H1 (cell line): ENCODE results near the gene CST2. TPM values are rescaled to one million over a fixed set of nuclear protein-coding genes. Genes with fewer than 3 reads are reported as not detected.

Experiments used
- CTCF ChIA-PET: fragments of 300-600 bp; sonication (Branson Sonifier 250); formaldehyde crosslinking; loops from one replicate; lab custom pipeline; 2021; ENCODE audit not compliant: partially characterized antibody; lab: Charles Lee
- POLR2A ChIA-PET: fragments of 300-600 bp; sonication (Branson Sonifier 250); formaldehyde crosslinking; loops from one replicate; lab custom pipeline; 2021; ENCODE audit warnings: inconsistent platforms; ENCODE audit not compliant: partially characterized antibody; lab: Charles Lee
- DNase-seq, 2 experiments: peaks; one replicate each; pipeline versions ENCODE4 v3.0.0 to v3.0.0-alpha.2; 2010 to 2022; ENCODE audit warnings: low spot score in 2 of 2, low read depth in 1 of 2, mixed read lengths in 1 of 2
- FAIRE-seq: peaks from 2 replicates; lab custom pipeline; 2011; peaks lifted over from hg19 to GRCh38; lab: Jason Lieb, UNC
- H2AFZ ChIP-seq: 2 replicates; pipeline ENCODE4 v1.8.1; 2012; ENCODE audit warnings: low read length, inconsistent platforms
- H2AK5ac ChIP-seq: 2 replicates; pipeline ENCODE4 v1.6.1; 2013; ENCODE audit warnings: low read depth, low read length
- H2BK120ac ChIP-seq: replicated peaks from 2 replicates; pipeline ENCODE3; 2013; ENCODE audit warnings: low read depth, low read length, inconsistent platforms
- H2BK12ac ChIP-seq: 2 replicates; pipeline ENCODE4 v1.6.1; 2013; ENCODE audit warnings: low read depth, low read length
- H2BK15ac ChIP-seq: 2 replicates; pipeline ENCODE4 v1.6.1; 2013; ENCODE audit warnings: low read length
- H2BK20ac ChIP-seq: 2 replicates; pipeline ENCODE4 v1.6.1; 2013; ENCODE audit warnings: low read length
- H2BK5ac ChIP-seq: 2 replicates; pipeline ENCODE4 v1.6.1; 2013; ENCODE audit warnings: low read depth, low read length
- H3K14ac ChIP-seq: 2 replicates; pipeline ENCODE4 v1.6.1; 2013; ENCODE audit warnings: inconsistent platforms; ENCODE audit not compliant: insufficient read length
- H3K18ac ChIP-seq: 2 replicates; pipeline ENCODE4 v1.6.1; 2013; ENCODE audit warnings: low read length; ENCODE audit errors: extremely low read depth
- H3K23ac ChIP-seq: 2 replicates; pipeline ENCODE4 v1.6.1; 2013; ENCODE audit warnings: inconsistent platforms; ENCODE audit not compliant: insufficient read length
- H3K23me2 ChIP-seq: 2 replicates; pipeline ENCODE4 v1.6.1; 2013; ENCODE audit warnings: low read depth, low read length
- H3K27ac ChIP-seq: 2 replicates; pipeline ENCODE4 v1.6.1; 2011; ENCODE audit warnings: low read depth, low read length, inconsistent platforms
- H3K27me3 ChIP-seq, 4 experiments: replicated peaks in 1 of 4; 1 replicate in 1 of 4; 2 replicates in 3 of 4; pipeline versions ENCODE4 v1.6.1 to v1.8.1; 2011 to 2013; ENCODE audit warnings: low read length in 3 of 4, mild to moderate bottlenecking in 3 of 4, inconsistent platforms in 2 of 4, mixed read lengths in 2 of 4, moderate library complexity in 1 of 4; ENCODE audit not compliant: control insufficient read depth in 3 of 4, insufficient read depth in 3 of 4; ENCODE audit errors: extremely low read depth in 1 of 4
- H3K36me3 ChIP-seq, 4 experiments: 2 replicates each; pipeline versions ENCODE4 v1.6.1 to v1.8.1; 2011 to 2013; ENCODE audit warnings: mild to moderate bottlenecking in 4 of 4, low read length in 3 of 4, moderate library complexity in 2 of 4, control low read depth in 1 of 4, inconsistent platforms in 1 of 4; ENCODE audit not compliant: insufficient read depth in 4 of 4, control insufficient read depth in 2 of 4
- H3K4ac ChIP-seq: replicated peaks from 2 replicates; pipeline ENCODE3; 2013; ENCODE audit warnings: low read length, low read depth, mixed read lengths, inconsistent platforms; ENCODE audit not compliant: insufficient read length
- H3K4me1 ChIP-seq, 4 experiments: replicated peaks in 1 of 4; 1 replicate in 1 of 4; 2 replicates in 3 of 4; pipeline versions ENCODE4 v1.6.1 to v1.8.1; 2011 to 2013; ENCODE audit warnings: low read length in 3 of 4, inconsistent platforms in 2 of 4, mixed read lengths in 1 of 4; ENCODE audit not compliant: insufficient read depth in 4 of 4, control insufficient read depth in 3 of 4
- H3K4me2 ChIP-seq, 2 experiments: 2 replicates each; pipeline versions ENCODE4 v1.6.1 to v1.8.1; 2011 to 2013; ENCODE audit warnings: low read depth in 2 of 2, low read length in 2 of 2, control low read depth in 1 of 2, inconsistent platforms in 1 of 2, mild to moderate bottlenecking in 1 of 2; ENCODE audit not compliant: insufficient read depth in 1 of 2
- H3K4me3 ChIP-seq, 4 experiments: fragments of 200-600, 300-600 bp in 1 of 4; sonication (generic), shearing (Covaris generic), sonication (Bioruptor Twin) in 1 of 4; 2 replicates each; pipeline versions ENCODE4 v1.5.1 to v1.8.1; 2011 to 2016; ENCODE audit warnings: low read length in 4 of 4, low read depth in 3 of 4, control low read depth in 2 of 4, inconsistent platforms in 2 of 4, mild to moderate bottlenecking in 2 of 4, mixed read lengths in 1 of 4, moderate library complexity in 1 of 4; ENCODE audit not compliant: insufficient read depth in 2 of 4; ENCODE audit errors: extremely low read depth in 1 of 4
- H3K56ac ChIP-seq: replicated peaks from 2 replicates; pipeline ENCODE3; 2013; ENCODE audit warnings: low read depth, mild to moderate bottlenecking, mixed read lengths, low read length, inconsistent platforms; ENCODE audit not compliant: insufficient read length
- H3K79me1 ChIP-seq: 2 replicates; pipeline ENCODE4 v1.6.1; 2013; ENCODE audit warnings: low read depth, low read length, control low read depth
- H3K79me2 ChIP-seq, 2 experiments: 2 replicates each; pipeline versions ENCODE4 v1.6.1 to v1.8.1; 2012 to 2013; ENCODE audit warnings: low read length in 2 of 2, mild to moderate bottlenecking in 2 of 2, inconsistent platforms in 1 of 2; ENCODE audit not compliant: insufficient read depth in 2 of 2, control insufficient read depth in 1 of 2
- H3K9ac ChIP-seq, 4 experiments: replicated peaks in 1 of 4; 1 replicate in 1 of 4; 2 replicates in 3 of 4; pipeline versions ENCODE4 v1.6.1 to v1.8.1; 2011 to 2013; ENCODE audit warnings: low read depth in 3 of 4, low read length in 3 of 4, control low read depth in 2 of 4, mild to moderate bottlenecking in 2 of 4, moderate library complexity in 2 of 4, inconsistent platforms in 1 of 4; ENCODE audit errors: extremely low read depth in 1 of 4
- H3K9me3 ChIP-seq, 2 experiments: 2 replicates each; pipeline versions ENCODE4 v1.6.1 to v1.8.1; 2012 to 2013; ENCODE audit warnings: mild to moderate bottlenecking in 2 of 2, moderate library complexity in 2 of 2, control low read depth in 1 of 2, inconsistent platforms in 1 of 2, low read depth in 1 of 2, low read length in 1 of 2, mixed read lengths in 1 of 2; ENCODE audit not compliant: insufficient read depth in 2 of 2
- H4K20me1 ChIP-seq, 2 experiments: replicated peaks in 1 of 2; 2 replicates each; pipeline versions ENCODE3 to v1.8.1; 2011 to 2013; ENCODE audit warnings: inconsistent platforms in 2 of 2, low read length in 2 of 2, mild to moderate bottlenecking in 1 of 2; ENCODE audit not compliant: insufficient read depth in 2 of 2, control insufficient read depth in 1 of 2
- H4K5ac ChIP-seq: 2 replicates; pipeline ENCODE4 v1.6.1; 2013; ENCODE audit warnings: low read length, low read depth, mixed read lengths, inconsistent platforms; ENCODE audit not compliant: insufficient read length
- H4K8ac ChIP-seq: 2 replicates; pipeline ENCODE4 v1.8.0; 2013; ENCODE audit warnings: mild to moderate bottlenecking, moderate library complexity, low read length, inconsistent platforms; ENCODE audit not compliant: insufficient read depth; ENCODE audit errors: extremely low read depth
- H4K91ac ChIP-seq: replicated peaks from 2 replicates; pipeline ENCODE3; 2013; ENCODE audit warnings: low read length, mixed read lengths, inconsistent platforms; ENCODE audit not compliant: insufficient read length
- ASH2L ChIP-seq: fragments of 200-600, 300-600 bp; sonication (generic); IDR thresholded peaks from one replicate; pipeline ENCODE4 v1.7.1; 2017; ENCODE audit warnings: low read length
- BCL11A ChIP-seq, 2 experiments: IDR thresholded peaks; one replicate each; pipeline ENCODE4 v1.6.1; 2011; ENCODE audit warnings: low read depth in 2 of 2, low read length in 2 of 2, mild to moderate bottlenecking in 2 of 2
- GABPA ChIP-seq: IDR thresholded peaks from 2 replicates; pipeline ENCODE4 v1.6.1; 2011; ENCODE audit warnings: mild to moderate bottlenecking, low read length, moderate library complexity, borderline replicate concordance; ENCODE audit not compliant: insufficient read depth
- HDAC6 ChIP-seq: IDR thresholded peaks from one replicate; pipeline ENCODE4 v1.7.1; 2012; ENCODE audit warnings: low read depth, mild to moderate bottlenecking, inconsistent platforms, low read length, moderate library complexity
- JUN ChIP-seq: IDR thresholded peaks from 2 replicates; pipeline ENCODE4 v1.6.1; 2011; ENCODE audit warnings: low read depth, mild to moderate bottlenecking, improper control_type of control experiment, low read length
- NANOG ChIP-seq: IDR thresholded peaks from 2 replicates; pipeline ENCODE4 v1.6.1; 2011; ENCODE audit warnings: low read length, low read depth, mild to moderate bottlenecking, inconsistent platforms; ENCODE audit not compliant: insufficient read depth, poor library complexity, severe bottlenecking
- POU5F1 ChIP-seq: IDR thresholded peaks from 2 replicates; pipeline ENCODE4 v1.6.1; 2011; ENCODE audit warnings: low read depth, mild to moderate bottlenecking, low read length, moderate library complexity
- SIN3A ChIP-seq, 2 experiments: IDR thresholded peaks in 1 of 2; conservative IDR thresholded peaks in 1 of 2; 2 replicates each; pipeline ENCODE4 v1.6.1; 2011 to 2012; ENCODE audit warnings: low read length in 2 of 2, improper control_type of control experiment in 1 of 2, low read depth in 1 of 2, mild to moderate bottlenecking in 1 of 2
- SP1 ChIP-seq: IDR thresholded peaks from 2 replicates; pipeline ENCODE4 v1.6.1; 2011; ENCODE audit warnings: low read depth, low read length
- SP2 ChIP-seq: IDR thresholded peaks from 2 replicates; pipeline ENCODE4 v1.6.1; 2012; ENCODE audit warnings: mild to moderate bottlenecking, low read length, inconsistent platforms
- SP4 ChIP-seq: IDR thresholded peaks from 2 replicates; pipeline ENCODE4 v1.6.1; 2012; ENCODE audit warnings: low read length, inconsistent platforms
- WGBS, 2 experiments: shearing (Covaris generic) in 1 of 2; methylation state at CpG; one replicate each; pipeline versions ENCODE4 v1.1.6 to v1.1.7; 2013 to 2015; ENCODE audit warnings: low lambda C conversion rate in 2 of 2, mixed read lengths in 2 of 2, inconsistent platforms in 1 of 2, low coverage in 1 of 2, missing lambda C conversion rate in 1 of 2; ENCODE audit not compliant: insufficient replicate concordance in 2 of 2, insufficient coverage in 1 of 2, insufficient read length in 1 of 2; ENCODE audit errors: extremely low coverage in 1 of 2, missing lambda C conversion rate in 1 of 2; 5-methylcytosine and 5-hydroxymethylcytosine counted together
- polyA plus RNA-seq, 7 experiments: library from polyadenylated mRNA; depleted of rRNA in 3 of 7; stranded (reverse) in 5 of 7; unstranded in 2 of 7; fragments of >200 nt in 5 of 7; fragments of 200-250 nt in 2 of 7; gene quantifications; 1 replicate in 5 of 7; 2 replicates in 1 of 7; 4 replicates in 1 of 7; pipeline versions ENCODE4 v1.2.1 to v1.2.3, GENCODE V29; 2011 to 2013; ENCODE audit warnings: missing spikeins in 2 of 7, mixed read lengths in 2 of 7
- total RNA-seq: library from RNA; stranded (reverse); fragmentation: NEBNext Ultra II Directional; extraction: Animal tissue kit (Norgen Biotek cat#: 25700); gene quantifications from 2 replicates; pipeline ENCODE4 v1.2.1, GENCODE V29; 2021

CST2 gene
- total and polyA plus RNA-seq, 2 of the 8 experiments (the other 6 are each of a cell fraction or from before 2014, with no cell fraction given), result not detected

- WGBS, 2 experiments, result 88% methylated on average over 5 of the region's 5 CpGs; no CpG with 5 or more reads in 1 of the 2 experiments
- CTCF ChIA-PET, result no interaction called here
- Histone ChIP-seq H3K4me3 (no peak overlapping the region), H3K79me1 (no peaks in the 10 kb centered on the region), H3K27ac (no peak overlapping the region), H3K23ac (no peak overlapping the region), H3K18ac (no peak overlapping the region), H3K36me3 (no peaks in the 10 kb centered on the region), H3K4ac (no peak overlapping the region), H2BK15ac (no peak overlapping the region), H3K9me3 (no peaks in the 10 kb centered on the region), H3K27me3 (no peaks in the 10 kb centered on the region), H3K14ac (no peak overlapping the region), H3K4me1 (peaks cover 6 to 17% (median 13%) of the 10 kb centered on the region in 4 experiments; a peak in 6 of 7 replicates), H4K8ac (no peak overlapping the region), H2BK12ac (0 out of 2 replicates have a peak overlapping the region, but pooled peaks have one; percentile 72), H3K56ac (no peak overlapping the region), H2BK20ac (no peak overlapping the region), H3K4me2 (no peak overlapping the region), H4K91ac (no peak overlapping the region), H2AFZ (no peak overlapping the region), H2BK120ac (no peak overlapping the region), H4K5ac (no peak overlapping the region), H3K9ac (no peak overlapping the region), H3K23me2 (no peaks in the 10 kb centered on the region; the same call in 1 of the 2 replicates), H2BK5ac (no peak overlapping the region), H2AK5ac (no peak overlapping the region), H3K79me2 (no peaks in the 10 kb centered on the region), H4K20me1 (no peaks in the 10 kb centered on the region)
- DNase-seq (no peak), FAIRE-seq (no peak)
- TF ChIP-seq NANOG (no peak), POU5F1 (no peak), SP2 (no peak), SP4 (no peak), SP1 (no peak), JUN (no peak), SIN3A (conservative IDR thresholded peaks at IDR 0.05 in 1 of 2, IDR thresholded peaks at IDR 0.05 in 1 of 2; ENCODE audit: low read depth in 1 of 2, low read length in 2 of 2) (no peak), HDAC6 (no peak), ASH2L (no peak), GABPA (no peak), BCL11A (IDR thresholded peaks at IDR 0.05; ENCODE audit: low read depth in 2 of 2, low read length in 2 of 2) (no peak)
- POLR2A ChIA-PET, result no interaction called here
Observed at GRCh38 chr20:23874747-23875146, 48.2 kb upstream of the CST2 start.
